Testis (tissue), 2 donors: Measurements from ENCODE around the gene OR52E2.

Source experiments
- CTCF ChIP-seq, 3 experiments: fragments of 450-650 bp in 2 of 3; fragments of 200-600 bp in 1 of 3; sonication (generic) in 1 of 3; IDR thresholded peaks; one replicate each; pipeline ENCODE4 v1.5.1; 2016 to 2019; ENCODE audit warnings: antibody characterized with exemption in 3 of 3, mild to moderate bottlenecking in 2 of 3, moderate library complexity in 1 of 3
- POLR2A ChIP-seq: fragments of 450-650 bp; IDR thresholded peaks from one replicate; pipeline ENCODE4 v1.6.1; 2017; ENCODE audit warnings: antibody characterized with exemption, mild to moderate bottlenecking, moderate library complexity

- no peak for TF ChIP-seq CTCF (IDR thresholded peaks at IDR 0.05)
- TF ChIP-seq POLR2A = no peak
These were observed 17.3 kb downstream of the OR52E2 start for GRCh38 chr11:5042091-5042490.
